Measurements from ENCODE around the gene NAALADL2. TPM values are rescaled to one million over a fixed set of nuclear protein-coding genes. Genes with fewer than 3 reads are reported as not detected.

The NAALADL2 gene
- total RNA-seq, 2 experiments from 2014 or later, result 0.30 to 1.2 TPM

GRCh38 chr3:175411405-175411804 lies 552.3 kb downstream of the NAALADL2 start:
- CTCF ChIA-PET, result no interaction called here
- H3K9me3 Mint-ChIP-seq, result peaks cover 2% of the 10 kb centered on the region
- no peaks in the 10 kb centered on the region for H3K4me1 Mint-ChIP-seq (ENCODE audit: low read depth)
- intact Hi-C loops (cut with DNase I, micrococcal nuclease), result no loop called here
- H3K27ac Mint-ChIP-seq, result no peak overlapping the region
- DNase-seq (no peak), ATAC-seq (ENCODE audit: poor library complexity) (no peak)
- Histone ChIP-seq H3K27me3 (ENCODE audit: control insufficient read depth in 1 of 2, insufficient read depth in 2 of 2, low read length in 2 of 2) (no peaks in the 10 kb centered on the region), H3K4me1 (ENCODE audit: insufficient read depth, low read length) (no peaks in the 10 kb centered on the region), H3K4me3 (ENCODE audit: low read length) (no peak overlapping the region), H3K27ac (ENCODE audit: low read depth in 1 of 2, low read length in 2 of 2) (no peak overlapping the region), H3K9me3 (ENCODE audit: control insufficient read depth in 1 of 2, insufficient read depth in 1 of 2, low read length in 2 of 2) (peaks cover 0 to 7% of the 10 kb centered on the region in 2 experiments), H3K36me3 (ENCODE audit: insufficient read depth, low read length) (no peaks in the 10 kb centered on the region)
- no peaks in the 10 kb centered on the region for H3K36me3 Mint-ChIP-seq (ENCODE audit: low read depth)
- H3K27me3 Mint-ChIP-seq, result no peaks in the 10 kb centered on the region
- no peak overlapping the region for H3K4me3 Mint-ChIP-seq
- POLR2A ChIA-PET, result no interaction called here
- TF ChIP-seq, protein P1, sequence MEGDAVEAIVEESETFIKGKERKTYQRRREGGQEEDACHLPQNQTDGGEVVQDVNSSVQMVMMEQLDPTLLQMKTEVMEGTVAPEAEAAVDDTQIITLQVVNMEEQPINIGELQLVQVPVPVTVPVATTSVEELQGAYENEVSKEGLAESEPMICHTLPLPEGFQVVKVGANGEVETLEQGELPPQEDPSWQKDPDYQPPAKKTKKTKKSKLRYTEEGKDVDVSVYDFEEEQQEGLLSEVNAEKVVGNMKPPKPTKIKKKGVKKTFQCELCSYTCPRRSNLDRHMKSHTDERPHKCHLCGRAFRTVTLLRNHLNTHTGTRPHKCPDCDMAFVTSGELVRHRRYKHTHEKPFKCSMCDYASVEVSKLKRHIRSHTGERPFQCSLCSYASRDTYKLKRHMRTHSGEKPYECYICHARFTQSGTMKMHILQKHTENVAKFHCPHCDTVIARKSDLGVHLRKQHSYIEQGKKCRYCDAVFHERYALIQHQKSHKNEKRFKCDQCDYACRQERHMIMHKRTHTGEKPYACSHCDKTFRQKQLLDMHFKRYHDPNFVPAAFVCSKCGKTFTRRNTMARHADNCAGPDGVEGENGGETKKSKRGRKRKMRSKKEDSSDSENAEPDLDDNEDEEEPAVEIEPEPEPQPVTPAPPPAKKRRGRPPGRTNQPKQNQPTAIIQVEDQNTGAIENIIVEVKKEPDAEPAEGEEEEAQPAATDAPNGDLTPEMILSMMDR (IDR thresholded peaks at IDR 0.05), result no peak

DNA sequence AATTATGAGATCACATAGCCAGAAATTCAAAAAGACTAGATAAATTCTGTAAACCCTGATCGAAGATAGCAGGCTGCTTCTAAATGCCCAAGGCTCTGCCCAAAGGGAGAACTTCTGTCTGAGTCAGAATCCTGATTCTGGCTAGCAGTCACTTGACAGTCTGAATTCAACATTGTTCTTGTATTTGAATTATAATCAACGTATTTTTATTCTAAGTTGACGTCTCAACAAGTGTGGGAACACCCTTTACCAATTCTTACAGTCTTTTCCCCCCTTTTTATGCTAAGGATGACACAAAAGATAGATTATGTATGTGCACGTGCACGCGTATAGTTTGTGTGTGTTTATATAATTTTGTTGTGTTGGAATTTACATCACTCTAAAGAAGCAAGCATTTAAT lies 552.8 kb downstream of the NAALADL2 start:
- H3K9me3 ChIP-seq (ENCODE audit: control insufficient read depth in 1 of 2, insufficient read depth in 1 of 2, low read length in 2 of 2), result peaks cover 0 to 7% of the 10 kb centered on the region in 2 experiments
- TF ChIP-seq, protein P1 (IDR thresholded peaks at IDR 0.05), result no peak
- Mint-ChIP-seq H3K36me3 (ENCODE audit: low read depth) (no peaks in the 10 kb centered on the region), H3K4me3 (no peak overlapping the region), H3K27ac (no peak overlapping the region), H3K4me1 (ENCODE audit: low read depth) (no peaks in the 10 kb centered on the region), H3K27me3 (no peaks in the 10 kb centered on the region), H3K9me3 (peaks cover 2% of the 10 kb centered on the region)
- ChIA-PET CTCF (no interaction called here), POLR2A (no interaction called here)
- no peaks in the 10 kb centered on the region for H3K36me3 ChIP-seq (ENCODE audit: insufficient read depth, low read length)
- ATAC-seq (ENCODE audit: poor library complexity) (no peak), DNase-seq (no peak)
- H3K4me1 ChIP-seq (ENCODE audit: insufficient read depth, low read length), result no peaks in the 10 kb centered on the region
- no peak overlapping the region for H3K27ac ChIP-seq (ENCODE audit: low read depth in 1 of 2, low read length in 2 of 2)
- no peak overlapping the region for H3K4me3 ChIP-seq (ENCODE audit: low read length)
- H3K27me3 ChIP-seq (ENCODE audit: control insufficient read depth in 1 of 2, insufficient read depth in 2 of 2, low read length in 2 of 2), result no peaks in the 10 kb centered on the region
- intact Hi-C loops (cut with DNase I, micrococcal nuclease), result no loop called here

DNA sequence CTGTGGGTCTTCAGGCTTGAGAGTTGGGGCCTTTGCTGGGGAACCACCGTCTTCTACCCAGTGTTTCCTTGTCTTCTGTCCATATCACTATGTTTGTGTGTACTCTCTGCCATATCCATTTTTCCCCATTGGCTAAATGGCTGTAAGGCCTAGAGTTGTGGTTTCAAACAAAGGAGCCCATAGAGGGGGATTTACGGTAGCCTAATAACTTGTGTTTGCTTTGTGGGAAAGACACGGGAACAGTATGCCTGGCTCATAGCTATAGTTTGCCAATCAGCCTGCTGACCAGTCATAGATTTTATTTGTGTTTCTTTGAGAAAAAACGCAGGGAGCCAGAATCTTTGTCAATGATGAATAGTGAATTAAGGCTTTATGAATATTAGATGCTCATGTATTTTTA lies 554.8 kb downstream of the NAALADL2 start:
- no peak for ATAC-seq (ENCODE audit: poor library complexity)
- Mint-ChIP-seq H3K27ac (no peak overlapping the region), H3K27me3 (no peaks in the 10 kb centered on the region), H3K36me3 (ENCODE audit: low read depth) (no peaks in the 10 kb centered on the region), H3K4me1 (ENCODE audit: low read depth) (no peaks in the 10 kb centered on the region), H3K4me3 (no peak overlapping the region), H3K9me3 (peaks cover 2% of the 10 kb centered on the region)
- H3K4me3 ChIP-seq (ENCODE audit: low read length), result no peak overlapping the region
- H3K4me1 ChIP-seq (ENCODE audit: insufficient read depth, low read length), result no peaks in the 10 kb centered on the region
- intact Hi-C loops (cut with DNase I, micrococcal nuclease), result no loop called here
- peaks cover 0 to 7% of the 10 kb centered on the region in 2 experiments for H3K9me3 ChIP-seq (ENCODE audit: control insufficient read depth in 1 of 2, insufficient read depth in 1 of 2, low read length in 2 of 2)
- H3K36me3 ChIP-seq (ENCODE audit: insufficient read depth, low read length), result no peaks in the 10 kb centered on the region
- TF ChIP-seq, protein P1 (IDR thresholded peaks at IDR 0.05), result no peak
- DNase-seq, result no peak
- no peak overlapping the region for H3K27ac ChIP-seq (ENCODE audit: low read depth in 1 of 2, low read length in 2 of 2)
- H3K27me3 ChIP-seq (ENCODE audit: control insufficient read depth in 1 of 2, insufficient read depth in 2 of 2, low read length in 2 of 2), result no peaks in the 10 kb centered on the region
- POLR2A ChIA-PET, result no interaction called here
- CTCF ChIA-PET, result no interaction called here

Measured in CD4-positive, alpha-beta T cell (primary cell).